Fibroblast of villous mesenchyme (primary cell): ENCODE results near the gene FGFR3. TPM values are rescaled to one million over a fixed set of nuclear protein-coding genes. Genes with fewer than 3 reads are reported as not detected.

ENCODE experiments used
- DNase-seq: peaks from one replicate; pipeline ENCODE4 v3.0.0-alpha.2; 2010; ENCODE audit warnings: low read depth
- H3K4me3 ChIP-seq: 2 replicates; pipeline ENCODE4 v1.5.1; 2011; ENCODE audit warnings: low read depth, mild to moderate bottlenecking, low read length
- total RNA-seq: library from RNA; depleted of rRNA; stranded (reverse); fragments of >200 nt; gene quantifications from 2 replicates; pipeline ENCODE4 v1.2.3, GENCODE V29; 2012
- TF ChIP-seq, protein P1 (sequence below): IDR thresholded peaks from 2 replicates; pipeline ENCODE4 v1.5.1; 2012; ENCODE audit warnings: low read depth, mild to moderate bottlenecking, low read length; ENCODE audit not compliant: insufficient read depth

Gene FGFR3
- total RNA-seq, 1 donor = 0.86 TPM

DNA sequence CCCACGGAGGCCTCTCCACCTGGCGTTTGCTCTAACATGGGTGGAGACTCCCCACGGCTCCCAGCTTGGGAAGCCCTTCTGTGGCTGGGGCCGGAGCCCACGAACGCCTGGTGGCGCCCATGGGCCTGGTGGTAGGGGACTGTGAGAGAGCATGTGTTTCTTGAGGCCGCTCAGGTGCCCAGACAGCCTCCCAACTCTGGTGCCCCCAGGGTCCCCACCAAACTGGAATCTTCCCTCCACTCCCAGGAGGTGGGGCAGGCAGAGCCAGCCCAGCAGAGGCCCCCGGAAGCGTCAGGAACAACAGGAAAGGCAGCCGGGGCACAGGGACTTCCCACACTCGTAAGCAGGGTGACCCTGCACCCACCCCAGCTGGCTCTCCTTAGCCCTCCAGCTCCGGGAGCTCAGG is 33.3 kb upstream of the FGFR3 start:
- no peak for DNase-seq
- H3K4me3 ChIP-seq = no peak overlapping the region
- TF ChIP-seq, protein P1, sequence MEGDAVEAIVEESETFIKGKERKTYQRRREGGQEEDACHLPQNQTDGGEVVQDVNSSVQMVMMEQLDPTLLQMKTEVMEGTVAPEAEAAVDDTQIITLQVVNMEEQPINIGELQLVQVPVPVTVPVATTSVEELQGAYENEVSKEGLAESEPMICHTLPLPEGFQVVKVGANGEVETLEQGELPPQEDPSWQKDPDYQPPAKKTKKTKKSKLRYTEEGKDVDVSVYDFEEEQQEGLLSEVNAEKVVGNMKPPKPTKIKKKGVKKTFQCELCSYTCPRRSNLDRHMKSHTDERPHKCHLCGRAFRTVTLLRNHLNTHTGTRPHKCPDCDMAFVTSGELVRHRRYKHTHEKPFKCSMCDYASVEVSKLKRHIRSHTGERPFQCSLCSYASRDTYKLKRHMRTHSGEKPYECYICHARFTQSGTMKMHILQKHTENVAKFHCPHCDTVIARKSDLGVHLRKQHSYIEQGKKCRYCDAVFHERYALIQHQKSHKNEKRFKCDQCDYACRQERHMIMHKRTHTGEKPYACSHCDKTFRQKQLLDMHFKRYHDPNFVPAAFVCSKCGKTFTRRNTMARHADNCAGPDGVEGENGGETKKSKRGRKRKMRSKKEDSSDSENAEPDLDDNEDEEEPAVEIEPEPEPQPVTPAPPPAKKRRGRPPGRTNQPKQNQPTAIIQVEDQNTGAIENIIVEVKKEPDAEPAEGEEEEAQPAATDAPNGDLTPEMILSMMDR = no peak

DNA sequence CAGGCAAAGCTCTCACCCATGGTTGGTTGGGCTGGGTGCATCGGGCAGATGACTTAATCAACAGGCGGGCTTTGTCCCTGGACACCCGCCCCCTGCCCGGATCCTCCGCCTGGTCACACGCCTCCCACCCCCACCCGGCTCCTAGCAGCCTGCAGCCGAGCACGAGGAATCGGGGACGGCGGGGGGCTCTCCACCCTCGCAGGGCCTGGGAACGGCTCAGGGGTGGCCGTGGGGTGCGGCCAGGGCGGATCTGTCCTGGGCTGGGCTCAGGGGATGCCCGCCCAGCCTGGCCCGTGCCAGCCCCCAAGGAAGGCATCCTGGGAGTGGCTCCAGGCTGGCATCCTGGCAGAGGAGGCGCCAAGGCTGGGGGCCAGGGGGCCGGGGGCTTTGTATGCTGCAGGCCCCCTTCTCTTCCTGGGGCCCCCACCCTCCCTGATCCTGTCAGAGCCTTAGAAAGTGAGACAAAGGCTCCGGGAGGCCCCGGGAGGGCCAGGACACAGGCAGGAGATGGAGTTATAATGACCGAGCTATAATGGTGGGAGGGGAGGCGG is 32.5 kb upstream of the FGFR3 start:
- TF ChIP-seq, protein P1 = no peak
- no peak for DNase-seq
- no peak overlapping the region for H3K4me3 ChIP-seq

DNA sequence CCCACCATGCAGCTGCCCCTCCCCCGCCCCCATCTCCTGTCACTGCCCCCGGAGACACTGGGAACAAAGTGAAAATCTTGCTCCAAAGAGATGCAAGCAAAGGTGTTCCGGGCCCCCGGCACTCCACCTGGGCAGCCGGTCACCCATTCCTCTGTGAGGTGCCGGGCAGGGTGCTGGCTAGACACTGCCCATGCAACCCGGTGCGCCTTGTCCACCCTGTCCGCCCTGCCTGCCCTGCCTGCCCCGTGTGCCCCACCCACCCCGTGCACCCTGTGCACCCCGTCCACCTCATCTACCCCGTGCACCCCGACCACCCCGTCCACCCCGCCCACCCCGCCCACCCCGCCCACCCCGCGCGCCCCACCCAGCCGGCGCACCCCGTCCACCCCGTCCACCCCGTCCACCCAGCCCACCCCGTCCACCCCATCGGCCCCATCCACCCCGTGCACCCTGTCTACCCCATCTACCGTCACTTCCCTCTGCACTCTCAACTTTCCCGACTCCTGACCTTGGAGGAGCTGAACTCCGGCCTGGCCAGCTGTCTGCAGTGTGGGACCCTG is 31.9 kb upstream of the FGFR3 start:
- TF ChIP-seq, protein P1 = no peak
- DNase-seq = no peak
- no peak overlapping the region for H3K4me3 ChIP-seq

DNA sequence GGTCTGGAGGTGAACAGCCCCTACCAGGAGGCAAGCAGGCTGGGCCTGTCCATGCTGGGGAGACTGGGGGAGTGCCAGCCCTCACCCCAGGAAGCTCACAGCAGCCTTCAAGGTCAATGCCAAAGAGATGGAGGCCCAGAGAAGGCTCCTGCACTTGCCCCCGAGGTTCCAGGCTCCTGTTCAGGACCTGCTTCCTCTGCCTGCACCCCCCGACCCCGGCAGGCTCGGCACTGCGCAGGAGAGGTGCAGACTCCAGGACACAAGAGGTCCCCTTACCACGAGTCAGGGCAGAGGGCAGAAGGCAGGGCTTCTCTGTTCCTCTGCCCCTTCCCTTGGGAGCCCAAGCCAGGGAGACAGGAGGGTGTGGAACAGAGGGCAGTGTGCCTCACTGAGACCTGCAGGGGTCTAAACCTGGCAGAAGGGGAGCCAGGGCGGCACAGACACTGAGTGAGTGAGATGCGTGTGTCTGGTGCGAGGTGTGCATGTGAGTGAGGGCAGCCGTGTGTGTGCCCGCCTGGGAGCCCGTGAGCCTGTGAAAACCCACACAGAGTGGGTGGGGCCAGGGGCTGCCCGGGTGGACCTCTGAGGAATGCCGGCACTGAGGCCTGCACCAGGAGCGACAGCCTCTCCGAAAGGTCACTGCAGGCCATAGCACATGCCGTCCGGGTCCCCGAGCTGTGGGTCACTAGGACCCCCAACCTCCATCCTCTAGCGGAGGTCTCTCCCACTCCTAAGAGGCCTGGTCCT is 30.7 kb upstream of the FGFR3 start:
- TF ChIP-seq, protein P1 = no peak
- no peak for DNase-seq
- H3K4me3 ChIP-seq = no peak overlapping the region

DNA sequence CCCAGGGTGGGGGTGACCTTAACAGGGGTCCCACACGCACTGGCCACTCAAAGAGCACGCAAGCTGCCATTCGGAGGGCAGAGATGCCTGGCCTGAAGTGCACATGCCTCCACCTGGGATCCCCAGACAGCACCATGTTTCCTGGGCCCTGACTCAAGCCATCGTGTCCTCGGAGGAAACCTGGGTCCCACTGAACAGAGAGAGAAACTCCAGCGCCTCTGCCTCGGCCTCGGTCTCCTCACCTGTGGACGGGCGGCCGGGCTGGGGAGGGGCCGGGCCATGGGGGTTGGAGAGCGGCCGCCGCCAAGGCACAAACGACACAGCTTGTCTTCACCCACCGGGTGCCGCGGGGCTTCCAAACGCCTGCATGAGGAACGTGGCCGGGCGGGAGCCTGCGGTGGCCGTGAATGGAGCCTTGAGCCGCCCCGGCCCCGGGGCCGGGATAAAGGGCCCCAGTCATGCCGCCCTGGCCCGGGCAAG is 30.0 kb upstream of the FGFR3 start:
- H3K4me3 ChIP-seq = no peak overlapping the region
- DNase-seq = no peak
- TF ChIP-seq, protein P1 = no peak

DNA sequence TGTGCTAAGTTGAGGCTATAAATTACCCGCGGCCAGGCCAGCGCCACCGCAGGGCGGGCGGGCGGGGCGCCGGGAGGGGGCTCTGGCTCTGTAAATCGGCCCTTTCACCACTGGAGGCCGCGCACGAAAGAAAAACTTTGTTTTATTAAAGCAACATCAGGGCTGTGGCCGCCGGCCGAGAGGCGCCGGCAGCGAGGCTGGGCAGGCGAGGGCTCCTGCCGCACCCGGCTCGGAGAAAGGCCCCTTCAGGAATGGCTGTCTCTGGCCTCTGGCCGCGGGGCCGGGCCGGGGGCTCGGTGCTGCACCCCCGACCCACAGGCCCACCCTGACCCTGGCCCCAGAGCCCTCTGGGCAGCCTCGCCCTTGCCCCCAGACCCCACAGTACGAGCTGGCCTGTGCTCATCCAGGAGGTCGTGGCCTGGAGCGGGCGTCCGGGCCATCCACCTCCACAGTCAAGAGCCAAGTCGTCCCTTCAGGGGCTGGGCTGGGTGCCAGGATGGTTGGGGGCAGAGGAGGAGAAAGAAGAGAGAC is 29.5 kb upstream of the FGFR3 start:
- H3K4me3 ChIP-seq = no peak overlapping the region
- TF ChIP-seq, protein P1 = no peak
- peak; percentile 56 for DNase-seq
